ENCODE results near the gene FUT9. TPM values are rescaled to one million over a fixed set of nuclear protein-coding genes. Genes with fewer than 3 reads are reported as not detected.
A peak's percentile ranks its signal among the peaks of the same experiment; 100 is the strongest.

Gene FUT9
- total RNA-seq, 1 donor from 2014 or later = 6.3 TPM

DNA sequence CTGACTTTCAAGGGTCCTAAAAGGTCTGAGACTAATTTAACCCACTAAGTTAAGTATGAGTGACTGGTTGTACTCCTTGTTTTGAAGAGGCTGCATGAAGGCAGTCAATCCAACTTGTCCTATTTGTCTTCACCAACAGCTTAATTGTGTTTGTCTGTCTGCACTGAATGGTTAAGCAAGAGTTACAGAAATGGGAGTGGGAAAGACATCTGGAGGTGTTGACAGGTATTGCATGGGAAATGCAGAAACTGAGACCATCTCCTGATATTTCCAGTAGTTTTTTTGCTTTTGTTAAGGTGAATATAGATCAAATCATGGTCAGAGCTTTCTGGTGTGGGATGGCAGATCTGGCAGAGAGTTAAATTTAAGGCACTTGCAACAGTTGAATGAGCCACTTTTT lies 6.5 kb downstream of the FUT9 start:
- Mint-ChIP-seq H3K27ac (no peak overlapping the region), H3K27me3 (ENCODE audit: insufficient read depth, low read depth) (no peaks in the 10 kb centered on the region), H3K9me3 (no peaks in the 10 kb centered on the region), H3K4me3 (no peak overlapping the region), H3K4me1 (peaks cover 2% of the 10 kb centered on the region), H3K36me3 (no peaks in the 10 kb centered on the region)
- Histone ChIP-seq H3K4me2 (no peak overlapping the region), H3K9me3 (ENCODE audit: low read depth) (no peaks in the 10 kb centered on the region), H4K20me1 (ENCODE audit: low read depth) (no peaks in the 10 kb centered on the region), H2AFZ (replicated peaks) (no peak overlapping the region), H3K79me2 (ENCODE audit: low read depth) (peaks cover 36% of the 10 kb centered on the region), H3K4me1 (peaks cover under 1% of the 10 kb centered on the region), H3K27ac (no peak overlapping the region), H3K9ac (no peak overlapping the region), H3K36me3 (no peaks in the 10 kb centered on the region), H3K4me3 (no peak overlapping the region), H3F3A (ENCODE audit: low read depth) (no peaks in the 10 kb centered on the region), H3K27me3 (peaks cover 3% of the 10 kb centered on the region)
- TF ChIP-seq EZH2phosphoT487 (IDR thresholded peaks at IDR 0.05) (no peak), EZH2 (IDR thresholded peaks at IDR 0.05) (no peak)
- TF ChIP-seq, protein P1, sequence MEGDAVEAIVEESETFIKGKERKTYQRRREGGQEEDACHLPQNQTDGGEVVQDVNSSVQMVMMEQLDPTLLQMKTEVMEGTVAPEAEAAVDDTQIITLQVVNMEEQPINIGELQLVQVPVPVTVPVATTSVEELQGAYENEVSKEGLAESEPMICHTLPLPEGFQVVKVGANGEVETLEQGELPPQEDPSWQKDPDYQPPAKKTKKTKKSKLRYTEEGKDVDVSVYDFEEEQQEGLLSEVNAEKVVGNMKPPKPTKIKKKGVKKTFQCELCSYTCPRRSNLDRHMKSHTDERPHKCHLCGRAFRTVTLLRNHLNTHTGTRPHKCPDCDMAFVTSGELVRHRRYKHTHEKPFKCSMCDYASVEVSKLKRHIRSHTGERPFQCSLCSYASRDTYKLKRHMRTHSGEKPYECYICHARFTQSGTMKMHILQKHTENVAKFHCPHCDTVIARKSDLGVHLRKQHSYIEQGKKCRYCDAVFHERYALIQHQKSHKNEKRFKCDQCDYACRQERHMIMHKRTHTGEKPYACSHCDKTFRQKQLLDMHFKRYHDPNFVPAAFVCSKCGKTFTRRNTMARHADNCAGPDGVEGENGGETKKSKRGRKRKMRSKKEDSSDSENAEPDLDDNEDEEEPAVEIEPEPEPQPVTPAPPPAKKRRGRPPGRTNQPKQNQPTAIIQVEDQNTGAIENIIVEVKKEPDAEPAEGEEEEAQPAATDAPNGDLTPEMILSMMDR (IDR thresholded peaks at IDR 0.05) = no peak
- DNase-seq (ENCODE audit: low spot score) = no peak

DNA sequence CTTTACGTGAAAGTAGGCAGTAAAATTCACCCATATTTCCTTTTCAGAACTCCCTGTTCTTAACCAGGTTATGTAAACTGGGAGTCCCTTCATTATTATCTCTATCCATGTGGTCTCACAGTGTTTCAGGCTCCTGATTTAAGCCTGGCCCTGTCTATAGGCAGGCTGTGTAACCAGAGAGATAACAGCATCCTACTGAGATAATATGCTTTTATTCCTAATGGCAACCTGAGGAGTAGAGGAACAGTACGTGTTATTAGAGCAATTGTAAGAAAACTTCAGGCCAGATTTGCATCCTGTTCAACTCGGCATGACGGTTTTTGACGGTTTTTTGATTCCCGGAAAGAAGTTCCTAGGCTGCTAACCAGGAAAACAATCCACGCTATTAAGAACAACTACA lies 16.9 kb downstream of the FUT9 start:
- no peaks in the 10 kb centered on the region for H3K9me3 Mint-ChIP-seq
- no peaks in the 10 kb centered on the region for H3K79me2 ChIP-seq (ENCODE audit: low read depth)
- peaks cover 5% of the 10 kb centered on the region for H3K4me1 Mint-ChIP-seq
- no peak overlapping the region for H2AFZ ChIP-seq (replicated peaks)
- H3K36me3 ChIP-seq = no peaks in the 10 kb centered on the region
- H3F3A ChIP-seq (ENCODE audit: low read depth) = no peaks in the 10 kb centered on the region
- H3K4me2 ChIP-seq = peak overlapping the region; percentile 4
- no peak overlapping the region for H3K27ac ChIP-seq
- TF ChIP-seq EZH2 (IDR thresholded peaks at IDR 0.05) (no peak), EZH2phosphoT487 (IDR thresholded peaks at IDR 0.05) (no peak)
- TF ChIP-seq, protein P1 (IDR thresholded peaks at IDR 0.05) = no peak
- no peak overlapping the region for H3K4me3 ChIP-seq
- H3K27me3 Mint-ChIP-seq (ENCODE audit: insufficient read depth, low read depth) = no peaks in the 10 kb centered on the region
- no peak overlapping the region for H3K4me3 Mint-ChIP-seq
- peaks cover 8% of the 10 kb centered on the region for H3K4me1 ChIP-seq
- no peaks in the 10 kb centered on the region for H3K27me3 ChIP-seq
- no peak for DNase-seq (ENCODE audit: low spot score)
- H3K9ac ChIP-seq = no peak overlapping the region
- no peaks in the 10 kb centered on the region for H4K20me1 ChIP-seq (ENCODE audit: low read depth)
- no peaks in the 10 kb centered on the region for H3K36me3 Mint-ChIP-seq
- H3K9me3 ChIP-seq (ENCODE audit: low read depth) = no peaks in the 10 kb centered on the region
- H3K27ac Mint-ChIP-seq = no peak overlapping the region

- no peak for DNase-seq (ENCODE audit: low spot score)
- no peak overlapping the region for H3K4me2 ChIP-seq
- H3K9me3 ChIP-seq (ENCODE audit: low read depth) = no peaks in the 10 kb centered on the region
- Mint-ChIP-seq H3K36me3 (no peaks in the 10 kb centered on the region), H3K27me3 (ENCODE audit: insufficient read depth, low read depth) (no peaks in the 10 kb centered on the region), H3K4me3 (no peak overlapping the region), H3K4me1 (peaks cover 3% of the 10 kb centered on the region), H3K9me3 (no peaks in the 10 kb centered on the region), H3K27ac (no peak overlapping the region)
- no peaks in the 10 kb centered on the region for H3K36me3 ChIP-seq
- H3K4me1 ChIP-seq = peaks cover 8% of the 10 kb centered on the region
- no peaks in the 10 kb centered on the region for H4K20me1 ChIP-seq (ENCODE audit: low read depth)
- TF ChIP-seq EZH2phosphoT487 (IDR thresholded peaks at IDR 0.05) = no peak
- TF ChIP-seq, protein P1 (IDR thresholded peaks at IDR 0.05) = no peak
- no peak overlapping the region for H3K9ac ChIP-seq
- H3K4me3 ChIP-seq = no peak overlapping the region
- no peak overlapping the region for H3K27ac ChIP-seq
- H3F3A ChIP-seq (ENCODE audit: low read depth) = no peaks in the 10 kb centered on the region
- H3K79me2 ChIP-seq (ENCODE audit: low read depth) = no peaks in the 10 kb centered on the region
- H3K27me3 ChIP-seq = no peaks in the 10 kb centered on the region
- no peak overlapping the region for H2AFZ ChIP-seq (replicated peaks)
These were observed 35.8 kb downstream of the FUT9 start for GRCh38 chr6:96051555-96051954.

Data from neural progenitor cell (in vitro differentiated cells).